ENCODE measurements around the gene TMEM200B.
"Not testable (repeated sequence)": the region's sequence is repeated elsewhere in the genome, so short reads cannot be mapped to it uniquely, and the experiment has no call there.

TMEM200B gene

DNA sequence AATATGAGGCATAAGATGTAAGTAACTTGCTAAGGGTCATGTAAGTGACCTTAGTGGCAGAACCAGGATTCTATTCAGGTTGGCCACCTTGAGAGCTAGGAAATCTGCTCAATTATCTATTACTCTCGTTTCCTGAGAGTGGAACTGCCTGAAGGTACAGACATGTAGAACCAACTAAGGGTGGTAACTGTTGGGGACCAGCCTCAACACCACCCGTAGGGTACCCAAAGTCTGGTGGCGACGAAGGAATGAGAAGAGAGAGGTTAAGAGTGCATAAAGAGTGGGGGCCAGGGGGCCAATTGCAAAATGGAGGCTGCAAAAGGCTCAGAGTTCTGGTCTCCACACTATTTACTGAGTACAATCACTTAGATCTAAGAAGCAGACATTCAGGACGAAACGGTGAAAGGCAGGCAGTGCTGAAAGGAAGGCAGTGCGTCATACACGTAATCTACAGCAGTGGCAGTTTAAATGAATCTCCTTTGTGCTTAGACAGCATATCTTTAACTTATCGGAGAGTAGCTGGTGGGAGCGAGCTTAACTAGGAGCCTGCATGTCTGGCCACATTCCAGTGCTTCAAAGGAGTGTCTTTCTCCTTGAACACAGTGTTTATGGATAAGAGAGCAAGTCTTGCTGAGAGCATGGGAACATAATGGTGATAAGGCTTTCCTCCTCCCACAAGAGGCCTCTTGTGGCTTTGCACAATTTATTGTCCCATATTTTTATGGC is 33.0 kb upstream of the TMEM200B start:
- H3K4me3 ChIP-seq (ENCODE audit: low read length), result no peak overlapping the region
- H3K27me3 ChIP-seq (ENCODE audit: control insufficient read depth, insufficient read depth, low read length), result no peaks in the 10 kb centered on the region
- H3K36me3 ChIP-seq (ENCODE audit: control insufficient read depth, low read depth, low read length), result peaks cover 88% of the 10 kb centered on the region
- no peak overlapping the region for H3K9ac ChIP-seq (ENCODE audit: low read length)
- H3K4me1 ChIP-seq (ENCODE audit: control insufficient read depth, low read depth, low read length), result peaks cover 3% of the 10 kb centered on the region
- no peak overlapping the region for H3K27ac ChIP-seq (ENCODE audit: low read length)
- H3K9me3 ChIP-seq (ENCODE audit: control insufficient read depth, low read depth, low read length), result no peaks in the 10 kb centered on the region

DNA sequence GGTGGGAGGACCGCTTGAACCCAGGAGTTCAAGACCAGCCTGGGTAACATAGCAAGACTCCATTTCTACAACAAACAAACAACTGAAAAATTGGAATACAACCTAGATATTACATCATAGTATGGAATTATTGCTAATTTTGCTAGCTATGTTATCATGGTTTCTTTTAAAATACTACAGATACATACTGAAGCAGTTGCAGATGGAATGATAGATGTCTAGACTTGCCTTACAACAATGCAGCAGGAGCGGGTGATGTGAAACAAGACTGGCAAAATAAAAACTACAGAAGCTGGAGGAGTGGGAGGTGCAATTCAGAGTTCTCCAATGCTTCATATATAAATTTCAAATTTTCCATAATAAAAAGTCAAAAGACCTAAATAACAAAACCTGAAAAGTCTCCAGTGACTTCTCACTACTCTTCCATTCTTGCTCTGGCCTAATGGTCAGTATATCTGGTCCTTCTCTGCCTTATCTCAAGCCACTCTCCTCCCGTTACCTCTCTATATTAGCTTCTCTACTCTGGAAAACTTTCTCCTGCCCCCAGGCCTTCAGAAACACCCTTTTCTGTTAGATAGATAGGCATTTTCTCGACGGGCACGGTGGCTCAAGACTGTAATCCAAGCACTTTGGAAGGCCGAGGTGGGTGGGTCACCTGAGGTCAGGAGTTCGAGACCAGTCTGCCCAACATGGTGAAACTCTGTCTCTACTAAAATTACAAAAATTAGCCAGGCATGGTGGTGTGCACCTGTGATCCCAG is 28.5 kb upstream of the TMEM200B start:
- H3K9me3 ChIP-seq (ENCODE audit: control insufficient read depth, low read depth, low read length), result no peaks in the 10 kb centered on the region
- H3K4me1 ChIP-seq (ENCODE audit: control insufficient read depth, low read depth, low read length), result peaks cover 3% of the 10 kb centered on the region
- no peak overlapping the region for H3K4me3 ChIP-seq (ENCODE audit: low read length)
- H3K27me3 ChIP-seq (ENCODE audit: control insufficient read depth, insufficient read depth, low read length), result no peaks in the 10 kb centered on the region
- no peak overlapping the region for H3K9ac ChIP-seq (ENCODE audit: low read length)
- H3K36me3 ChIP-seq (ENCODE audit: control insufficient read depth, low read depth, low read length), result peaks cover 95% of the 10 kb centered on the region
- no peak overlapping the region for H3K27ac ChIP-seq (ENCODE audit: low read length)

DNA sequence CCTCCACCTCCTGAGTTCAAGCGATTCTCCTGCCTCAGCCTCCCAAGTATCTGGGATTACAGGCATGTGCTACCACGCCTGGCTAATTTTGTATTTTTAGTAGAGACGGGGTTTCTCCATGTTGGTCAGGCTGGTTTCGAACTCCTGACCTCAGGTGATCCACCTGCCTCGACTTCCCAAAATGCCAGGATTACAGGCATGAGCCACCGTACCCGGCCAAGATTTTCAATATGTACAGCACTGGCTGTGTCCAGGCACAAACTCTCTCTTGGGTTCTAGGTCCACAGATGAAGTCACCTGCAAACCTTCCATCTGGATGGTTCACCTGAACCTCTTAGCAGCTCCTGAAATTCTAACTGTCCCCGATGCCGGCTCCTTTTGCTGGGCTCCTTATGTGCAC is 26.6 kb upstream of the TMEM200B start:
- not testable (repeated sequence) for H3K4me1 ChIP-seq (ENCODE audit: control insufficient read depth, low read depth, low read length); H3K27me3 ChIP-seq (ENCODE audit: control insufficient read depth, insufficient read depth, low read length); H3K4me3 ChIP-seq (ENCODE audit: low read length); H3K9me3 ChIP-seq (ENCODE audit: control insufficient read depth, low read depth, low read length); H3K27ac ChIP-seq (ENCODE audit: low read length); H3K9ac ChIP-seq (ENCODE audit: low read length)
- peaks cover 94% of the 10 kb centered on the region for H3K36me3 ChIP-seq (ENCODE audit: control insufficient read depth, low read depth, low read length)

DNA sequence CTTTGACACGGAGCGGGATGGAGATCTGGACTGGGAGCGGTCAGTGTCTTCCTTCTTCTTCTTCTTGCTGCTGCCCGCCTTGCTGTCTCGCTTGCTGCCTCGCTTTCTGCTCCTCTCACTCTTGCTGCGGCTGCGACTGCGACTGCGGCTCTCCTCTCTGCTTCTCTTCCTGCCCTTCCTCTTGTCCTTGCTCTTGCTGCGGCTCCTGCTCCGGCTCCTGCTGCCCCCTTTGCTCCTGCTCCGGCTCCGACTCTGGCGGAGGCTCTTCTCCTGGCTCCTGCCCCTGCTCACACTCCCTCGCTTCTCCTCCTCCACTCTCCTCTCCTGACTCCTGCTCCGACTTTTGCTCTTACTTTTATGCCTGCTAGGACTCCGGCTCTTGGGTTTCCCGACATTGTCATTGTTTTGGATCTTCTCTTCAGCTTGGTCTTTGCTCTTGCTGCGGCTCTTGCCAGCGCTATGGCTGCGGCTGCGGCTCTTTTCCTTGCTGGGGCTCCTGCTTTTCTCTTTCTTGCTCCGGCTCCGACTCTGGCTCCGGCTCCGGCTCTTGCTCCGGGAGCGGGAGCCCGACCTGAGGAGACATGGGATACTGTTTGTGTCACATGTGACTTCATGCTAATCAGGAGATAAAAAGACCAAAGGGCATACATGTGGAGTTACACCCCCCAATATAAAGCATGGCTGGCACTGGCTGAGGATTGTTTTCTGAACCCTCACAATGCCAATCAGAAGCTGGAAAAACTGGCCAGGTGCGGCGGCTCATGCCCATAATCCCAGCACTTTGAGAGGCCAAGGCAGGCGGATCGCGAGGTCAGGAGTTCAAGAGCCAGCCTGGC is 25.2 kb upstream of the TMEM200B start:
- no peaks in the 10 kb centered on the region for H3K27me3 ChIP-seq (ENCODE audit: control insufficient read depth, insufficient read depth, low read length)
- H3K27ac ChIP-seq (ENCODE audit: low read length), result no peak overlapping the region
- no peaks in the 10 kb centered on the region for H3K4me1 ChIP-seq (ENCODE audit: control insufficient read depth, low read depth, low read length)
- H3K36me3 ChIP-seq (ENCODE audit: control insufficient read depth, low read depth, low read length), result peaks cover 79% of the 10 kb centered on the region
- no peaks in the 10 kb centered on the region for H3K9me3 ChIP-seq (ENCODE audit: control insufficient read depth, low read depth, low read length)
- no peak overlapping the region for H3K4me3 ChIP-seq (ENCODE audit: low read length)
- no peak overlapping the region for H3K9ac ChIP-seq (ENCODE audit: low read length)

DNA sequence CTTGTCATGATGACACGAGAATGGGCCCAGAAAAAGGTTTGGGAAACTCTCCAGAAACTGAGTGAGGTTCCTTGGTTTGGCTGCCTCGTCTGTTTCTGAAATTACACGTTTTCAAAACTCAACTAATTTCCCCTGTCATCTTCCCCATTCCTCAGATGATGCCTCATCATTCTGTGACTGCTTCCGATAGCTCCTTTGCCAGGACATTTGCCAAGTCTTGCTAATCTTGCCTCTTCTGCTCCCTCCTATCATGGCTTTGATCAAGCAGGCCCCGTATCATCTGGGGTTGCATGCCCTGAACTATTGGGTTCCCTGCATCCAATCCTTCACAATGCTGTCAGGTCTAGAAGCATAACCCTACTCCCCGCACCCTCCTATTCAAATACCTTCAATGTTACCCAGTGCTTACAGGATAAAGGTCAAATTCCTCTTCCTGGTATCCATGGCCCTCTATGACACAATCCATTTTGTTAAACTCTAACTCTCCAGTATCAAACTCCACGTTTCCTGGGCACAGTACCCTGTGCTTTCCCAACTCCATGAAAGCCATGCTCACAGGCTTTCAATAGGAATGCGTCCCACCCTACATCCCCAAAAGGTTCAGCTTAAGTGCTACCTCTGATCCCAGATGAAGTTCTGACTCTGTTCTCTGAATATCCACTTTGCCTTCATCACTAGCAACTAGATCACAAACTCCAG is 22.2 kb upstream of the TMEM200B start:
- Histone ChIP-seq H3K4me3 (ENCODE audit: low read length) (no peak overlapping the region), H3K9ac (ENCODE audit: low read length) (no peak overlapping the region), H3K27ac (ENCODE audit: low read length) (no peak overlapping the region), H3K36me3 (ENCODE audit: control insufficient read depth, low read depth, low read length) (peaks cover 51% of the 10 kb centered on the region), H3K9me3 (ENCODE audit: control insufficient read depth, low read depth, low read length) (no peaks in the 10 kb centered on the region), H3K27me3 (ENCODE audit: control insufficient read depth, insufficient read depth, low read length) (no peaks in the 10 kb centered on the region), H3K4me1 (ENCODE audit: control insufficient read depth, low read depth, low read length) (no peaks in the 10 kb centered on the region)

DNA sequence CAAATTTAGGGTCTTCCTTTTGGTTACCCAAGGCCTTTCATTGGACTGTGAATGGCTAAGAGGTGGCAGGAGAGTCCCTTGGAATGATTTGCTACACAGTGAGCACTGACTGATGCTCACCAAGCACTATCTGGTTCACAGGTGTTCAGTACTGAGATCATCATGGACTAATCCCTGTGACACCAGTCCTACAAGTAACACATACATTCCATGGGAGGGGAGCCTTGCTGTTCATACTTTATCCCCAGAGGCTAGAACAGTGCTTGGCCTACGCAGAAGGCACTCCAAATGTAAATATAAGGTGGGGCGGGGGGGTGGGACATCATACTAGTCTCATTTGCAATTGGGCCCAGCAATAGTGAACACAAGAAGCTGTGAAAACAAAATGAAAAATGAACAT is 20.5 kb upstream of the TMEM200B start:
- Histone ChIP-seq H3K4me1 (ENCODE audit: control insufficient read depth, low read depth, low read length) (no peaks in the 10 kb centered on the region), H3K27ac (ENCODE audit: low read length) (no peak overlapping the region), H3K27me3 (ENCODE audit: control insufficient read depth, insufficient read depth, low read length) (no peaks in the 10 kb centered on the region), H3K9me3 (ENCODE audit: control insufficient read depth, low read depth, low read length) (no peaks in the 10 kb centered on the region), H3K4me3 (ENCODE audit: low read length) (no peak overlapping the region), H3K9ac (ENCODE audit: low read length) (no peak overlapping the region), H3K36me3 (ENCODE audit: control insufficient read depth, low read depth, low read length) (peaks cover 36% of the 10 kb centered on the region)

DNA sequence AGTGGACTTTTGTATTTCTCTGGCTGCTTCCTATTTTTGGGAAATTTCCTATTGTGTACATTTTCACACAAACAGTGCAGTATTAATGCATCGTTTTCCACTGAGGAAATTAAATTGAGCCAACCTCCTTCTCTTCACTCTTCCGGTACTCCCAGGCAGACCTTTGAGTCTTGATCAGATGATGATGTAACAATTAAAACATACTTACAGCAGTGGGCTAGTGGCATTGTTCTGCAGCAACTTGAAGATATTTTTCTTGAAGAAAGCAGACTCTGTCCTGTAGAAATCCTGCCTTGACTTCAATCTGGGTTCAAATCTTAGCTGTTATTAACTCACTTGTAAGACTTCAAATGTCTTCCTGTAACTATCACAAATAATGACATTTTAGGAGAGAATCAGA is 19.0 kb upstream of the TMEM200B start:
- H3K9ac ChIP-seq (ENCODE audit: low read length), result no peak overlapping the region
- peaks cover 21% of the 10 kb centered on the region for H3K36me3 ChIP-seq (ENCODE audit: control insufficient read depth, low read depth, low read length)
- H3K27ac ChIP-seq (ENCODE audit: low read length), result no peak overlapping the region
- no peaks in the 10 kb centered on the region for H3K9me3 ChIP-seq (ENCODE audit: control insufficient read depth, low read depth, low read length)
- H3K4me3 ChIP-seq (ENCODE audit: low read length), result no peak overlapping the region
- H3K27me3 ChIP-seq (ENCODE audit: control insufficient read depth, insufficient read depth, low read length), result no peaks in the 10 kb centered on the region
- no peaks in the 10 kb centered on the region for H3K4me1 ChIP-seq (ENCODE audit: control insufficient read depth, low read depth, low read length)

DNA sequence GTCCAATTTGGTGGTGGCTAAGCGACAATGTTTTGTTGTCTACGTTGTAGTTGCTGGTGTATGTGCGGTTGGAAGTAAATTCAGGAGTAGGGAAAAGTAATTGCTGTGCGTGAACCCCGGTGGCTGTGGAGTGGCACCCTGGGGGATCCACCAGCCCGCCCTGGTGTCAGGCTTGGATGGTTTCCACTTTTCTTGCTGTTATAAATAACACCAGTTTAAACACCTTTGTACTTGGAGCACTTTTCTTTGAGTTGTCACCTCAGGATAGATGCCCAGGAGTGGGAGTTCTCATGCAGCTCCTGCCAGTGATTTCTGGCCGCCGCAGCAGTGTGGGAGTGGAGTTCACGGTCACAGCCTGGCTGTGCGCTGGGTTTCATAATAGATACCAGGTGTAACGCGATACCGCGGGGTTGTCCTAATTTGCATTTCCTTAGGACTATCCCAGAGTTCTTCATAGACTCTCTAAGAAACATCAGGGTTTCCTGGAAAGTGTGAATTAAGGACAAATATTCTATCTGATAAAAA is 12.8 kb upstream of the TMEM200B start:
- Histone ChIP-seq H3K27me3 (ENCODE audit: control insufficient read depth, insufficient read depth, low read length) (no peaks in the 10 kb centered on the region), H3K36me3 (ENCODE audit: control insufficient read depth, low read depth, low read length) (no peaks in the 10 kb centered on the region), H3K9me3 (ENCODE audit: control insufficient read depth, low read depth, low read length) (no peaks in the 10 kb centered on the region), H3K4me3 (ENCODE audit: low read length) (no peak overlapping the region), H3K4me1 (ENCODE audit: control insufficient read depth, low read depth, low read length) (no peaks in the 10 kb centered on the region), H3K9ac (ENCODE audit: low read length) (no peak overlapping the region), H3K27ac (ENCODE audit: low read length) (no peak overlapping the region)

DNA sequence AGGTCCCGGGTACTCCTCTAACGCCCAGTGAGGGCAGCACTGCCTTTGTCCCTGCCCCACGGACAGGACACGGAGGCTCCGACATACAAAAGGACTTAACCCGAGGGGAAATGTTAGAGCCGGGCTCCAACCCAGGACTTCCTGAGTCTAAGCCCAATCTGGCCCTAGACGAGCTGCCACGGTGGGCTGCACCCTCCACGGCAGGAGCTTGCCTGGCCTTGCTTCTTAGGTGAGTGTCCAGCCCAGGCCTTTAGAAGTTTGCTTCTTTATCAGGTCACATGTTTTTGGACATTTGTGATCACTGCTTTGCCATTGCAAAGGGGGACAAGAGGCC is 11.0 kb upstream of the TMEM200B start:
- Histone ChIP-seq H3K4me1 (ENCODE audit: control insufficient read depth, low read depth, low read length) (no peaks in the 10 kb centered on the region), H3K9ac (ENCODE audit: low read length) (no peak overlapping the region), H3K9me3 (ENCODE audit: control insufficient read depth, low read depth, low read length) (no peaks in the 10 kb centered on the region), H3K4me3 (ENCODE audit: low read length) (no peak overlapping the region), H3K27me3 (ENCODE audit: control insufficient read depth, insufficient read depth, low read length) (no peaks in the 10 kb centered on the region), H3K36me3 (ENCODE audit: control insufficient read depth, low read depth, low read length) (no peaks in the 10 kb centered on the region), H3K27ac (ENCODE audit: low read length) (no peak overlapping the region)

DNA sequence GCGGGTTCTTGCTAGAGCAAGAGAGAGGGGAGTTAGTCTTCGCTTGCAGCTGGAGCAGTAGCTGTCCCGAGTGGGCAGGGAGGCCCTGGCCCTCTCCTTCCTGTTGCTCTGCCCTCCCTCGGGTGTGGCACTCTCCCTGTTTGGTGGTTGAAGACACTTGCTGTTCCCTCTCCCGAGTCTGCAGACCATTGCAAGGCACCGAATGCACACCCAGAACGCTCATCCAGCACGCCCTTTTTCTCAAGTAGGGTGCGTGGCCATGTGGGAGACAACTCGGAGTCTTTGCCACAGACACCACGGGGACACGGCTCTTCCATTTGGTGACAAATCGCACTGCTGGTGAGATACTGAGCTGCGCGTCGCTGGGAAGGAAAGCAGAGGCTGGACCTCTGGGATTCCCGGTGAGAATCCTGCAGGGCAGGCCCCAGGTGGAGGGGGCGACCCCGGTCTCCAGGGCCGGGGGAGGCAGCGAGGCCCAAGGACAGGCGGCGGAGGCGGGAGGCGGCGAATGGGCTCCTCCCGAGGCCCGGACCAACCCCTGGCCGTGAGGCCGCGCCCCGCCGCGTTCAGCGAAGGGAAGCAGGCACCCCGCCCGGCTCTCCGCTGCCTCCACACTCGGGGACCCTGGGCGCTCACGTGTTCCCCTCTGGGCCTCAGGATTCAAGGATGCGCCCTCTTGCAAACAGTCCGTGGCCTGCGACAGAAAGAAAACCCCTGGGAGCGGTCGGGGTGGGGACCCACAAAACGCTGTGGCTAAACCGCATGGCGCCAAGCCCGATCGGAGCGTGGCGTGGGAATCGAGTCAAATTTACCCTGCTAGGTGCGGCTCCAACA is 10.4 kb upstream of the TMEM200B start:
- H3K9ac ChIP-seq (ENCODE audit: low read length), result no peak overlapping the region

More for the DNA sequence above, 10.4 kb upstream of the TMEM200B start:
- H3K9me3 ChIP-seq (ENCODE audit: control insufficient read depth, low read depth, low read length), result no peaks in the 10 kb centered on the region
- H3K27ac ChIP-seq (ENCODE audit: low read length), result no peak overlapping the region
- no peak overlapping the region for H3K4me3 ChIP-seq (ENCODE audit: low read length)
- no peaks in the 10 kb centered on the region for H3K36me3 ChIP-seq (ENCODE audit: control insufficient read depth, low read depth, low read length)
- no peaks in the 10 kb centered on the region for H3K27me3 ChIP-seq (ENCODE audit: control insufficient read depth, insufficient read depth, low read length)
- no peaks in the 10 kb centered on the region for H3K4me1 ChIP-seq (ENCODE audit: control insufficient read depth, low read depth, low read length)
